Neural progenitor cell (in vitro differentiated cells): ENCODE results near the gene SHLD1. TPM values are rescaled to one million over a fixed set of nuclear protein-coding genes. Genes with fewer than 3 reads are reported as not detected.

Experiments used
- DNase-seq: peaks from one replicate; pipeline ENCODE4 v3.0.0-alpha.2; 2016; ENCODE audit warnings: low spot score
- H2AFZ ChIP-seq: fragments of 200-600 bp; sonication (generic); replicated peaks from 2 replicates; pipeline ENCODE4 v1.6.1; 2016; ENCODE audit warnings: antibody characterized with exemption
- H3F3A ChIP-seq: fragments of 200-600 bp; sonication (generic); 2 replicates; pipeline ENCODE4 v1.6.1; 2016; ENCODE audit warnings: antibody characterized with exemption, low read depth
- H3K27ac ChIP-seq: fragments of 200-600 bp; sonication (generic); 2 replicates; pipeline ENCODE4 v1.5.1; 2016; ENCODE audit warnings: mild to moderate bottlenecking
- H3K27me3 ChIP-seq: fragments of 200-600 bp; sonication (generic); 2 replicates; pipeline ENCODE4 v1.6.1; 2016; ENCODE audit warnings: mild to moderate bottlenecking, moderate library complexity
- H3K36me3 ChIP-seq: fragments of 200-600 bp; sonication (generic); 2 replicates; pipeline ENCODE4 v1.5.1; 2016
- H3K4me1 ChIP-seq: fragments of 200-600 bp; sonication (generic); 2 replicates; pipeline ENCODE4 v1.6.1; 2016; ENCODE audit warnings: mixed run types
- H3K4me2 ChIP-seq: fragments of 200-600 bp; sonication (generic); 2 replicates; pipeline ENCODE4 v1.6.1; 2016
- H3K4me3 ChIP-seq: fragments of 200-600 bp; sonication (generic); 2 replicates; pipeline ENCODE4 v1.5.1; 2016
- H3K79me2 ChIP-seq: fragments of 200-600 bp; sonication (generic); 2 replicates; pipeline ENCODE4 v1.6.1; 2016; ENCODE audit warnings: low read depth
- H3K9ac ChIP-seq: fragments of 200-600 bp; sonication (generic); 2 replicates; pipeline ENCODE4 v1.6.1; 2016
- H3K9me3 ChIP-seq: fragments of 200-600 bp; sonication (generic); 2 replicates; pipeline ENCODE4 v1.5.1; 2016; ENCODE audit warnings: low read depth
- H4K20me1 ChIP-seq: fragments of 200-600 bp; sonication (generic); 2 replicates; pipeline ENCODE4 v1.6.1; 2016; ENCODE audit warnings: low read depth
- H3K27ac Mint-ChIP-seq: 3 replicates; pipeline ENCODE4 v1.8.0; 2021; ENCODE audit warnings: mixed read lengths
- H3K27me3 Mint-ChIP-seq: 2 replicates; pipeline ENCODE4 v1.8.0; 2022; ENCODE audit warnings: low read depth, mild to moderate bottlenecking, inconsistent platforms, moderate library complexity, mixed read lengths; ENCODE audit not compliant: insufficient read depth
- H3K36me3 Mint-ChIP-seq: 3 replicates; pipeline ENCODE4 v1.8.0; 2021; ENCODE audit warnings: mixed read lengths
- H3K4me1 Mint-ChIP-seq: 3 replicates; pipeline ENCODE4 v1.8.0; 2021; ENCODE audit warnings: mixed read lengths
- H3K4me3 Mint-ChIP-seq: 3 replicates; pipeline ENCODE4 v1.8.0; 2021; ENCODE audit warnings: mild to moderate bottlenecking, moderate library complexity, mixed read lengths
- H3K9me3 Mint-ChIP-seq: 3 replicates; pipeline ENCODE4 v1.8.0; 2020; ENCODE audit warnings: mixed read lengths
- CTCF ChIP-seq: fragments of 200-600 bp; sonication (generic); IDR thresholded peaks from 2 replicates; pipeline ENCODE4 v1.5.1; 2017; ENCODE audit warnings: antibody characterized with exemption, mild to moderate bottlenecking
- EZH2 ChIP-seq: fragments of 200-600 bp; sonication (generic); IDR thresholded peaks from 2 replicates; pipeline ENCODE4 v1.6.1; 2017; ENCODE audit warnings: antibody characterized with exemption, mild to moderate bottlenecking, moderate library complexity
- EZH2phosphoT487 ChIP-seq: fragments of 200-600 bp; sonication (generic); IDR thresholded peaks from 2 replicates; pipeline ENCODE4 v1.6.1; 2017; ENCODE audit warnings: antibody characterized with exemption
- total RNA-seq: library from RNA; depleted of rRNA; stranded (reverse); fragments of >200 nt; gene quantifications from 2 replicates; pipeline ENCODE4 v1.2.3, GENCODE V29; 2015; ENCODE audit warnings: low replicate concordance

SHLD1 gene
- total RNA-seq, 1 donor from 2014 or later: 9.0 TPM

GRCh38 chr20:5818346-5818681 is 68.1 kb downstream of the SHLD1 start:
- Histone ChIP-seq H3K4me3 (no peak overlapping the region), H3K36me3 (no peaks in the 10 kb centered on the region), H3K79me2 (no peaks in the 10 kb centered on the region), H2AFZ (no peak overlapping the region), H3K4me1 (peaks cover 19% of the 10 kb centered on the region), H3K4me2 (no peak overlapping the region), H3K9me3 (no peaks in the 10 kb centered on the region), H3K27ac (no peak overlapping the region), H3K9ac (no peak overlapping the region), H3F3A (no peaks in the 10 kb centered on the region), H4K20me1 (no peaks in the 10 kb centered on the region), H3K27me3 (no peaks in the 10 kb centered on the region)
- Mint-ChIP-seq H3K9me3 (no peaks in the 10 kb centered on the region), H3K27me3 (peaks cover 10% of the 10 kb centered on the region), H3K27ac (no peak overlapping the region), H3K36me3 (no peaks in the 10 kb centered on the region), H3K4me3 (no peak overlapping the region), H3K4me1 (peaks cover 22% of the 10 kb centered on the region)
- no peak for DNase-seq
- TF ChIP-seq EZH2 (no peak), EZH2phosphoT487 (no peak), CTCF (no peak)

GRCh38 chr20:5820738-5821137 is 70.5 kb downstream of the SHLD1 start:
- no peak overlapping the region for H2AFZ ChIP-seq
- H3K36me3 ChIP-seq: no peaks in the 10 kb centered on the region
- no peak overlapping the region for H3K4me3 Mint-ChIP-seq
- no peaks in the 10 kb centered on the region for H3K79me2 ChIP-seq
- no peaks in the 10 kb centered on the region for H4K20me1 ChIP-seq
- no peaks in the 10 kb centered on the region for H3K36me3 Mint-ChIP-seq
- H3K4me1 Mint-ChIP-seq: peaks cover 36% of the 10 kb centered on the region
- H3K9me3 ChIP-seq: no peaks in the 10 kb centered on the region
- peaks cover 15% of the 10 kb centered on the region for H3K27me3 Mint-ChIP-seq
- peak overlapping the region; percentile 68 for H3K27ac Mint-ChIP-seq
- H3K27me3 ChIP-seq: no peaks in the 10 kb centered on the region
- H3K4me1 ChIP-seq: peaks cover 28% of the 10 kb centered on the region
- TF ChIP-seq CTCF: no peak
- TF ChIP-seq EZH2phosphoT487: no peak
- TF ChIP-seq EZH2: no peak
- peak overlapping the region; percentile 69 for H3K27ac ChIP-seq
- DNase-seq: no peak
- no peak overlapping the region for H3K4me3 ChIP-seq
- peaks cover 5% of the 10 kb centered on the region for H3F3A ChIP-seq
- no peak overlapping the region for H3K4me2 ChIP-seq
- no peaks in the 10 kb centered on the region for H3K9me3 Mint-ChIP-seq
- no peak overlapping the region for H3K9ac ChIP-seq

GRCh38 chr20:5821627-5822215 is 71.5 kb downstream of the SHLD1 start:
- Histone ChIP-seq H3K79me2 (no peaks in the 10 kb centered on the region), H4K20me1 (no peaks in the 10 kb centered on the region), H3K4me2 (no peak overlapping the region), H2AFZ (no peak overlapping the region), H3K27me3 (no peaks in the 10 kb centered on the region), H3K4me3 (no peak overlapping the region), H3K36me3 (no peaks in the 10 kb centered on the region), H3K27ac (no peak overlapping the region), H3K9ac (no peak overlapping the region), H3K4me1 (peaks cover 28% of the 10 kb centered on the region), H3K9me3 (no peaks in the 10 kb centered on the region), H3F3A (peaks cover 5% of the 10 kb centered on the region)
- peaks cover 15% of the 10 kb centered on the region for H3K27me3 Mint-ChIP-seq
- H3K4me3 Mint-ChIP-seq: no peak overlapping the region
- no peaks in the 10 kb centered on the region for H3K36me3 Mint-ChIP-seq
- no peak for DNase-seq
- TF ChIP-seq EZH2phosphoT487: no peak
- TF ChIP-seq CTCF: no peak
- TF ChIP-seq EZH2: no peak
- peaks cover 37% of the 10 kb centered on the region for H3K4me1 Mint-ChIP-seq
- H3K27ac Mint-ChIP-seq: no peak overlapping the region
- no peaks in the 10 kb centered on the region for H3K9me3 Mint-ChIP-seq
